ENCODE measurements around the gene EIF4EBP2. TPM values are rescaled to one million over a fixed set of nuclear protein-coding genes. Genes with fewer than 3 reads are reported as not detected.
A peak's percentile ranks its signal among the peaks of the same experiment; 100 is the strongest.

EIF4EBP2 gene
- total RNA-seq, 1 experiment from 2014 or later: 42.4 TPM

- no peak for DNase-seq (ENCODE audit: low read depth in 1 of 2, low spot score in 2 of 2)
- no peak overlapping the region for H3K4me3 ChIP-seq
Measured at GRCh38 chr10:70368774-70369482, 35.0 kb upstream of the EIF4EBP2 start.

GRCh38 chr10:70369498-70370018 is 34.4 kb upstream of the EIF4EBP2 start:
- Histone ChIP-seq H3K27me3 (replicated peaks) (no peaks in the 10 kb centered on the region), H3K4me1 (replicated peaks) (peaks cover 24% of the 10 kb centered on the region), H3K36me3 (peaks cover 27% of the 10 kb centered on the region; the same call in 1 of the 2 replicates), H3K27ac (no peak overlapping the region), H3K9me3 (replicated peaks) (no peaks in the 10 kb centered on the region), H3K4me3 (no peak overlapping the region)
- no peak for DNase-seq (ENCODE audit: low read depth in 1 of 2, low spot score in 2 of 2)

More at GRCh38 chr10:70368774-70369482, 35.0 kb upstream of the EIF4EBP2 start:
- no peak overlapping the region for H3K27ac ChIP-seq
- no peaks in the 10 kb centered on the region for H3K27me3 ChIP-seq (replicated peaks)
- peaks cover 28% of the 10 kb centered on the region for H3K4me1 ChIP-seq (replicated peaks)
- H3K9me3 ChIP-seq (replicated peaks): no peaks in the 10 kb centered on the region
- H3K36me3 ChIP-seq: peaks cover 26% of the 10 kb centered on the region

- Histone ChIP-seq H3K36me3 (peaks cover 29% of the 10 kb centered on the region; the same call in 1 of the 2 replicates), H3K27ac (no peak overlapping the region), H3K4me3 (no peak overlapping the region), H3K9me3 (replicated peaks) (no peaks in the 10 kb centered on the region), H3K4me1 (replicated peaks) (peaks cover 34% of the 10 kb centered on the region), H3K27me3 (replicated peaks) (no peaks in the 10 kb centered on the region)
- DNase-seq (ENCODE audit: low read depth in 1 of 2, low spot score in 2 of 2): no peak
Measured at GRCh38 chr10:70370766-70371165, 33.2 kb upstream of the EIF4EBP2 start.

GRCh38 chr10:70371846-70372245 is 32.1 kb upstream of the EIF4EBP2 start:
- Histone ChIP-seq H3K27ac (no peak overlapping the region), H3K9me3 (replicated peaks) (no peaks in the 10 kb centered on the region), H3K4me1 (replicated peaks) (peaks cover 43% of the 10 kb centered on the region), H3K36me3 (peaks cover 29% of the 10 kb centered on the region; the same call in 1 of the 2 replicates), H3K4me3 (no peak overlapping the region), H3K27me3 (replicated peaks) (no peaks in the 10 kb centered on the region)
- no peak for DNase-seq (ENCODE audit: low read depth in 1 of 2, low spot score in 2 of 2)

GRCh38 chr10:70374775-70375614 is 28.9 kb upstream of the EIF4EBP2 start:
- Histone ChIP-seq H3K4me1 (replicated peaks) (peaks cover 47% of the 10 kb centered on the region), H3K27ac (peak overlapping the region; percentile 96), H3K36me3 (peaks cover 24% of the 10 kb centered on the region; the same call in 1 of the 2 replicates), H3K9me3 (replicated peaks) (no peaks in the 10 kb centered on the region), H3K27me3 (replicated peaks) (no peaks in the 10 kb centered on the region), H3K4me3 (peak overlapping the region; percentile 28)
- DNase-seq (ENCODE audit: low read depth in 1 of 2, low spot score in 2 of 2): peak; percentile 64

- Histone ChIP-seq H3K9me3 (replicated peaks) (no peaks in the 10 kb centered on the region), H3K27ac (peak overlapping the region; percentile 96), H3K27me3 (replicated peaks) (no peaks in the 10 kb centered on the region), H3K4me1 (replicated peaks) (peaks cover 53% of the 10 kb centered on the region), H3K4me3 (peak overlapping the region; percentile 28), H3K36me3 (peaks cover 19% of the 10 kb centered on the region; the same call in 1 of the 2 replicates)
- DNase-seq (ENCODE audit: low read depth in 1 of 2, low spot score in 2 of 2): peak; percentile 95 to 96
Measured at GRCh38 chr10:70376436-70377378, 27.2 kb upstream of the EIF4EBP2 start.

GRCh38 chr10:70378122-70378521 is 25.8 kb upstream of the EIF4EBP2 start:
- Histone ChIP-seq H3K9me3 (replicated peaks) (no peaks in the 10 kb centered on the region), H3K27me3 (replicated peaks) (no peaks in the 10 kb centered on the region), H3K4me3 (no peak overlapping the region), H3K27ac (peak overlapping the region; percentile 96), H3K4me1 (replicated peaks) (peaks cover 63% of the 10 kb centered on the region), H3K36me3 (peaks cover 16% of the 10 kb centered on the region; the same call in 1 of the 2 replicates)
- DNase-seq (ENCODE audit: low read depth in 1 of 2, low spot score in 2 of 2): peak; percentile 89 to 92

- Histone ChIP-seq H3K4me3 (no peak overlapping the region), H3K27me3 (replicated peaks) (no peaks in the 10 kb centered on the region), H3K27ac (no peak overlapping the region), H3K9me3 (replicated peaks) (no peaks in the 10 kb centered on the region), H3K36me3 (peaks cover 3% of the 10 kb centered on the region; the same call in 1 of the 2 replicates), H3K4me1 (replicated peaks) (peaks cover 60% of the 10 kb centered on the region)
- DNase-seq (ENCODE audit: low read depth in 1 of 2, low spot score in 2 of 2): no peak
Measured at GRCh38 chr10:70379581-70380176, 24.3 kb upstream of the EIF4EBP2 start.

GRCh38 chr10:70380350-70381135 is 23.4 kb upstream of the EIF4EBP2 start:
- DNase-seq (ENCODE audit: low read depth in 1 of 2, low spot score in 2 of 2): no peak
- peaks cover 3% of the 10 kb centered on the region; the same call in 1 of the 2 replicates for H3K36me3 ChIP-seq
- H3K27me3 ChIP-seq (replicated peaks): no peaks in the 10 kb centered on the region
- H3K4me3 ChIP-seq: no peak overlapping the region
- peaks cover 51% of the 10 kb centered on the region for H3K4me1 ChIP-seq (replicated peaks)
- H3K9me3 ChIP-seq (replicated peaks): no peaks in the 10 kb centered on the region
- no peak overlapping the region for H3K27ac ChIP-seq

- Histone ChIP-seq H3K27me3 (replicated peaks) (no peaks in the 10 kb centered on the region), H3K36me3 (peaks cover 3% of the 10 kb centered on the region; the same call in 1 of the 2 replicates), H3K4me3 (peak overlapping the region; percentile 67), H3K9me3 (replicated peaks) (no peaks in the 10 kb centered on the region), H3K4me1 (replicated peaks) (peaks cover 39% of the 10 kb centered on the region), H3K27ac (peak overlapping the region; percentile 25; the same call in 1 of the 2 replicates)
- no peak for DNase-seq (ENCODE audit: low read depth in 1 of 2, low spot score in 2 of 2)
Measured at GRCh38 chr10:70381471-70382421, 22.2 kb upstream of the EIF4EBP2 start.

- DNase-seq (ENCODE audit: low read depth in 1 of 2, low spot score in 2 of 2): no peak
- Histone ChIP-seq H3K27me3 (replicated peaks) (no peaks in the 10 kb centered on the region), H3K4me1 (replicated peaks) (peaks cover 3% of the 10 kb centered on the region; the same call in 1 of the 2 replicates), H3K36me3 (no peaks in the 10 kb centered on the region), H3K9me3 (replicated peaks) (no peaks in the 10 kb centered on the region), H3K27ac (no peak overlapping the region), H3K4me3 (no peak overlapping the region)
Measured at GRCh38 chr10:70391654-70392053, 12.3 kb upstream of the EIF4EBP2 start.
